Ishikawa (cell line): Measurements from ENCODE around the gene SAPCD2.
A peak's percentile ranks its signal among the peaks of the same experiment; 100 is the strongest.

Experiments
- CEBPB ChIP-seq: IDR thresholded peaks from 2 replicates; pipeline ENCODE4 v1.6.1; 2012
- FOXM1 ChIP-seq: IDR thresholded peaks from 2 replicates; pipeline ENCODE4 v1.6.1; 2012; ENCODE audit warnings: low read depth, borderline replicate concordance
- RAD21 ChIP-seq: IDR thresholded peaks from 2 replicates; pipeline ENCODE4 v1.6.1; 2012; ENCODE audit warnings: low read depth

GRCh38 chr9:137046088-137046787 lies 24.1 kb downstream of the SAPCD2 start, which contains the start of gene NPDC1:
- TF ChIP-seq CEBPB (no peak), FOXM1 (no peak), RAD21 (peak; percentile 82)
